Ovary (tissue), 9 donors: ENCODE measurements around the gene FOXP1. TPM values are rescaled to one million over a fixed set of nuclear protein-coding genes. Genes with fewer than 3 reads are reported as not detected.

ENCODE experiments used
- DNase-seq, 5 donors: peaks; one replicate each; pipeline ENCODE4 v3.0.0-alpha.2; 2019 to 2020
- H3K27ac ChIP-seq, 2 donors: fragments of 200-600 bp; one replicate each; pipeline versions ENCODE4 v1.5.1 to v1.8.0; 2019 to 2022
- H3K27me3 ChIP-seq: fragments of 200-600 bp; one replicate; pipeline ENCODE4 v1.8.0; 2022
- H3K36me3 ChIP-seq: fragments of 200-600 bp; sonication (generic); one replicate; pipeline ENCODE4 v1.5.1; 2019
- H3K4me1 ChIP-seq: one replicate; pipeline ENCODE4 v1.8.1; 2013; ENCODE audit warnings: mild to moderate bottlenecking, moderate library complexity; ENCODE audit not compliant: insufficient read depth
- H3K4me3 ChIP-seq: fragments of 200-600 bp; sonication (generic); one replicate; pipeline ENCODE4 v1.5.1; 2017
- H3K9me3 ChIP-seq, 2 donors: fragments of 200-600 bp in 1 of 2; sonication (generic) in 1 of 2; one replicate each; pipeline versions ENCODE4 v1.5.1 to v1.8.1; 2013 to 2019; ENCODE audit warnings: mild to moderate bottlenecking in 1 of 2, moderate library complexity in 1 of 2
- CTCF ChIP-seq, 3 donors: fragments of 450-650 bp in 2 of 3; fragments of 200-600 bp in 1 of 3; IDR thresholded peaks; one replicate each; pipeline versions ENCODE4 v1.5.1 to v1.8.0; 2016 to 2022; ENCODE audit warnings: antibody characterized with exemption in 3 of 3, mild to moderate bottlenecking in 1 of 3
- EP300 ChIP-seq: sonication (generic); formaldehyde crosslinking; IDR thresholded peaks from one replicate; pipeline ENCODE4 v1.6.1; 2017; ENCODE audit warnings: antibody characterized with exemption
- POLR2A ChIP-seq: fragments of 450-650 bp; IDR thresholded peaks from one replicate; pipeline ENCODE4 v1.6.1; 2017; ENCODE audit warnings: antibody characterized with exemption, mild to moderate bottlenecking, moderate library complexity
- WGBS, 3 donors: extraction: QIAGEN DNeasy Blood & Tissue Kit in 1 of 3; methylation state at CpG; one replicate each; pipeline versions ENCODE4 v1.1.5 to v1.1.7; 2013 to 2017; 5-methylcytosine and 5-hydroxymethylcytosine counted together
- intact Hi-C, 4 donors: fragments of 100-400 bp; cut with DNase I; formaldehyde crosslinking; loops; one replicate each; pipeline versions ENCODE4 v1.11.0 to v1.15.1; 2022 to 2023
- polyA plus RNA-seq, 2 donors: library from polyadenylated mRNA; stranded (reverse); fragments of 200-250 nt in 1 of 2; fragments of 350-450 nt in 1 of 2; fragmentation: Illumina TruSeq in 1 of 2; extraction: RNeasy Lipid Tissue Mini Kit (QIAGEN cat#74804) in 1 of 2; gene quantifications; one replicate each; pipeline ENCODE4 v1.2.3, GENCODE V29; 2013 to 2014
- total RNA-seq, 7 donors: library from RNA; depleted of rRNA in 2 of 7; stranded (reverse); fragments of >200 nt in 2 of 7; fragmentation: NEBNext Ultra II Directional in 3 of 7; extraction: Animal tissue kit (Norgen Biotek cat#: 25700) in 3 of 7; gene quantifications; one replicate each; pipeline versions ENCODE4 v1.1.0 to v1.2.4, GENCODE V29; 2016 to 2023
- donor health status: DM: no; HTN: no; CAD: no; lungs with moderate emphysema.
- donor health status: DM: no; HTN: no; CAD: no.
- donor health status: Bipolar disorder and iron deficiency.
- donor health status: DM: yes; HTN: yes; CAD: no.
- donor health status: DM: no; HTN: no; CAD: no.
- donor health status: DM: yes; HTN: yes; CAD: no.

The FOXP1 gene
- total and polyA plus RNA-seq, 9 donors: 31.7 to 126 (median 114) TPM

- 77 to 84% (median 84%) methylated on average over 7 of the region's 7 CpGs for WGBS, 3 donors
- Histone ChIP-seq H3K27ac (no peak overlapping the region), H3K9me3 (no peaks in the 10 kb centered on the region), H3K27me3 (no peaks in the 10 kb centered on the region), H3K4me3 (no peak overlapping the region), H3K36me3 (no peaks in the 10 kb centered on the region), H3K4me1 (peaks cover 10% of the 10 kb centered on the region)
- no peak for DNase-seq
- no peak for TF ChIP-seq CTCF (IDR thresholded peaks at IDR 0.05)
- no peak for TF ChIP-seq POLR2A
- no peak for TF ChIP-seq EP300
- intact Hi-C loops: no loop called here
These were observed 545.8 kb downstream of the FOXP1 start for GRCh38 chr3:71037775-71038174.

- Histone ChIP-seq H3K9me3 (no peaks in the 10 kb centered on the region), H3K27me3 (no peaks in the 10 kb centered on the region), H3K36me3 (no peaks in the 10 kb centered on the region), H3K27ac (no peak overlapping the region), H3K4me3 (no peak overlapping the region), H3K4me1 (peaks cover 18% of the 10 kb centered on the region)
- no peak for TF ChIP-seq EP300
- no peak for TF ChIP-seq CTCF (IDR thresholded peaks at IDR 0.05)
- TF ChIP-seq POLR2A: no peak
- intact Hi-C loops: no loop called here
- DNase-seq: no peak
- WGBS, 3 donors: 53 to 77% (median 63%) methylated on average over 5 of the region's 5 CpGs
These were observed 547.6 kb downstream of the FOXP1 start for GRCh38 chr3:71035886-71036285.

- H3K4me1 ChIP-seq: peaks cover 18% of the 10 kb centered on the region
- TF ChIP-seq CTCF (IDR thresholded peaks at IDR 0.05) (no peak), EP300 (no peak), POLR2A (no peak)
- no peak overlapping the region for H3K27ac ChIP-seq
These were observed 548.2 kb downstream of the FOXP1 start for GRCh38 chr3:71035314-71035713.

GRCh38 chr3:71033681-71034220 lies 549.8 kb downstream of the FOXP1 start:
- no peak for DNase-seq
- intact Hi-C loops: no loop called here
- no peak overlapping the region for H3K27ac ChIP-seq

More at GRCh38 chr3:71035314-71035713, 548.2 kb downstream of the FOXP1 start:
- no peak for DNase-seq
- H3K4me3 ChIP-seq: no peak overlapping the region
- intact Hi-C loops: no loop called here
- no peaks in the 10 kb centered on the region for H3K36me3 ChIP-seq
- H3K27me3 ChIP-seq: no peaks in the 10 kb centered on the region
- 71 to 73% (median 71%) methylated on average over 5 of the region's 5 CpGs for WGBS, 3 donors
- H3K9me3 ChIP-seq: no peaks in the 10 kb centered on the region

DNA sequence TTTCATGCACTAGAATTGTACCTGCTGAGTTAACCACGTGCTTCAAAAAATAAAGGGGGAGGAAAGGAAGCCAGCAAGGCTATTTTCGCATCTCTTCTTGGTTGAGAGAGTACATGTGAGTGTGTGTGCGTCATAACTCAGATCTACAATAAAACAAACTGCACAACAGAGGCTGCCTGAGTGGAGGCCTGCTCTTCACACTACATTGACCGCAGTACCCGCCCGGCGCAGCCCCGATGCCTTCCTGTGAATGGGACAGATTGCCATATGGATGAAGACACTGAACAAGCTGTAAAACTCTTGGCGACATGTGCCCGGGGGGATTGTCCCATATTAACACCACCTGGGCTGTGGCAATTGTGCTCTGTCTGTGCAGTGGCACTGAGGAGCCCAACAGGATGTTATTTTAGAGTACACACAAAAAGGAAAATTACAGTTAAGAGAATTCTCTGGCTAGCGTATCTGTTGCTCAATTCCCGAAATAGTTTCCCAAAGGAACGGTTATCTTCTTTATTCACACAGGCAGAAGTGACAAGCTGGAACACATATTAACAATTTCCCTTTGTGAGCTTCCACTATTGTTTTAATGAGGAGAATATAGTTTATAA lies 551.5 kb downstream of the FOXP1 start:
- H3K27ac ChIP-seq: no peak overlapping the region
- H3K4me1 ChIP-seq: peaks cover 17% of the 10 kb centered on the region
- no peak overlapping the region for H3K4me3 ChIP-seq
- H3K27me3 ChIP-seq: no peaks in the 10 kb centered on the region
- TF ChIP-seq POLR2A (no peak), EP300 (no peak), CTCF (IDR thresholded peaks at IDR 0.05) (no peak)
- 74 to 75% (median 75%) methylated on average over 13 of the region's 13 CpGs for WGBS, 3 donors
- intact Hi-C loops: no loop called here
- no peak for DNase-seq
- no peaks in the 10 kb centered on the region for H3K9me3 ChIP-seq
- no peaks in the 10 kb centered on the region for H3K36me3 ChIP-seq

More at GRCh38 chr3:71033681-71034220, 549.8 kb downstream of the FOXP1 start:
- no peak overlapping the region for H3K4me3 ChIP-seq
- H3K36me3 ChIP-seq: no peaks in the 10 kb centered on the region
- no peak for TF ChIP-seq EP300
- TF ChIP-seq POLR2A: no peak
- peaks cover 18% of the 10 kb centered on the region for H3K4me1 ChIP-seq
- H3K27me3 ChIP-seq: no peaks in the 10 kb centered on the region
- H3K9me3 ChIP-seq: no peaks in the 10 kb centered on the region
- 93 to 95% (median 93%) methylated on average over 9 of the region's 9 CpGs for WGBS, 3 donors
